ENCODE results near the gene ZC2HC1B.

- TF ChIP-seq CTCF (conservative IDR thresholded peaks at IDR 0.05 in 1 of 2, IDR thresholded peaks at IDR 0.05 in 1 of 2; ENCODE audit: extremely low read depth in 1 of 2, insufficient read depth in 1 of 2, low read depth in 1 of 2, low read length in 2 of 2), result no peak
- no peak for TF ChIP-seq EZH2 (IDR thresholded peaks at IDR 0.05; ENCODE audit: borderline replicate concordance, low read length)
Measured at GRCh38 chr6:143936778-143937667, 72.7 kb downstream of the ZC2HC1B start.
